D341Med (cell line): ENCODE measurements around the gene KDM3B.
"Not testable (repeated sequence)": the region's sequence is repeated elsewhere in the genome, so short reads cannot be mapped to it uniquely, and the experiment has no call there.

ENCODE experiments used
- DNase-seq: peaks from one replicate; pipeline ENCODE4 v3.0.0; 2012; ENCODE audit warnings: low spot score

The KDM3B gene

GRCh38 chr5:138352071-138352721 is at the start of gene KDM3B:
Gene KDM3B, plus strand, starts transcription at chr5:138352685. Its CDS starts 111 bp downstream, at chr5:138352796.
- DNase-seq, result peak; percentile 98

GRCh38 chr5:138303372-138303771 is 49.1 kb upstream of the KDM3B start:
- no peak for DNase-seq

- no peak for DNase-seq
Measured at GRCh38 chr5:138305797-138306196, 46.7 kb upstream of the KDM3B start.

GRCh38 chr5:138315751-138316278 is 36.7 kb upstream of the KDM3B start:
- DNase-seq, result no peak

- no peak for DNase-seq
Measured at GRCh38 chr5:138316355-138316754, 36.1 kb upstream of the KDM3B start.

GRCh38 chr5:138318211-138318610 is 34.3 kb upstream of the KDM3B start:
- DNase-seq, result not testable (repeated sequence)

GRCh38 chr5:138330813-138331448 is 21.6 kb upstream of the KDM3B start:
- no peak for DNase-seq

GRCh38 chr5:138331449-138332368 is 20.8 kb upstream of the KDM3B start, which contains the start of gene CDC25C:
Gene CDC25C, minus strand, starts transcription at chr5:138331804. Its CDS starts 624 bp downstream, at chr5:138331180.
- DNase-seq, result peak; percentile 94

GRCh38 chr5:138334867-138335447 is 17.5 kb upstream of the KDM3B start:
- no peak for DNase-seq

- no peak for DNase-seq
Measured at GRCh38 chr5:138336952-138337684, 15.4 kb upstream of the KDM3B start.

- DNase-seq, result peak; percentile 91
Measured at GRCh38 chr5:138337685-138338410, 14.6 kb upstream of the KDM3B start, which contains the start of gene FAM53C. Gene FAM53C, plus strand, starts transcription at chr5:138338266. Its CDS starts 3,070 bp downstream, at chr5:138341336.

GRCh38 chr5:138338411-138339090 is 13.9 kb upstream of the KDM3B start:
- DNase-seq, result no peak

- no peak for DNase-seq
Measured at GRCh38 chr5:138339091-138339456, 13.4 kb upstream of the KDM3B start.

- no peak for DNase-seq
Measured at GRCh38 chr5:138339464-138339863, 13.0 kb upstream of the KDM3B start.

- DNase-seq, result no peak
Measured at GRCh38 chr5:138340008-138340407, 12.5 kb upstream of the KDM3B start.

- DNase-seq, result no peak
Measured at GRCh38 chr5:138344887-138345622, 7.4 kb upstream of the KDM3B start.

GRCh38 chr5:138346889-138347288 is 5.6 kb upstream of the KDM3B start:
- no peak for DNase-seq

GRCh38 chr5:138349852-138350562 is 2.5 kb upstream of the KDM3B start:
- DNase-seq, result no peak

- DNase-seq, result no peak
Measured at GRCh38 chr5:138350563-138350890, 2.0 kb upstream of the KDM3B start.
